Stimulated activated CD4-positive, alpha-beta T cell treated with anti-CD3 and anti-CD28 coated beads, Interleukin-15, amount 100 ng/mL, for 1 hour (primary cell): ENCODE results near the gene CDON.
"Not testable (repeated sequence)": the region's sequence is repeated elsewhere in the genome, so short reads cannot be mapped to it uniquely, and the experiment has no call there.

Experiments used
- DNase-seq, 2 donors: peaks; one replicate each; pipeline ENCODE4 v3.0.0-alpha.2; 2020; ENCODE audit warnings: low read depth in 1 of 2, low spot score in 1 of 2

CDON gene

DNA sequence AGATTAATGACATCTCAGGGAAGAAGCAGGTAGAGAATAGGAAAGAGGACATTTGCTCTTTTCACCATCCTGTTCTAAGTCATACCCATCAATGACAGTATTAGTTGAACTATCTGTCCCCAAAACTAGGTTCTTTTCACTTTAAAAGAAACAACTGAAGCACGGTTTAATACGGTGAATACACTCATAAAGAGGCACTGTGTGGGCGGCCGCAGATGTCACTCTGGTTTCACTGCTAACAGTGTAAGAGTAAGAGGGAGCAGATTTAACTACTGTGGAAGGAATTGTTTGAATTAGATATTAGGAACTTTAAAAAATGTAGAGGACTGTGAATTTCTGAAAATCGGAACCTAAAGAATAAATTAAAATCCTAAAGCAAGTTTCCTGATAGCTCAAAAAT, 67.4 kb downstream of the CDON start:
- peak in 1 of 2 donors; percentile 26 for DNase-seq

DNA sequence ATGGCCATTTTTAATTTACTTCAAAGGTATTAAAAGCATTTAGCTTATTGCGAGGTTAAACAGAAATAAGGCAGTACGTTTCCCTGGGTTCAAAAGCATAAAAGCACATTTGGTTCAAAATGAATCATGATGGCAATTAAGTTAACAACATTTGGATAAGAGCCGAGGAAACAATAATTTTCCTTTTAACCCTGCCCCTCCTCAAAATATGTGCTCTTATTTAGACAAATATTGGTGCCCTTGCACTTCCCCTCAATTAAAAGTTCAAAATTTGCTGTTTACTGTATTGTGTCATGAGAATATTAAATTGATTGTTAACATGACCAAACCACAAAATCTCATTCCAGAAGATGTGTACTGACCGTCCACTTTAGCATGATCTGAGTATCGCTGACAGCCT, 68.2 kb downstream of the CDON start:
- no peak for DNase-seq

DNA sequence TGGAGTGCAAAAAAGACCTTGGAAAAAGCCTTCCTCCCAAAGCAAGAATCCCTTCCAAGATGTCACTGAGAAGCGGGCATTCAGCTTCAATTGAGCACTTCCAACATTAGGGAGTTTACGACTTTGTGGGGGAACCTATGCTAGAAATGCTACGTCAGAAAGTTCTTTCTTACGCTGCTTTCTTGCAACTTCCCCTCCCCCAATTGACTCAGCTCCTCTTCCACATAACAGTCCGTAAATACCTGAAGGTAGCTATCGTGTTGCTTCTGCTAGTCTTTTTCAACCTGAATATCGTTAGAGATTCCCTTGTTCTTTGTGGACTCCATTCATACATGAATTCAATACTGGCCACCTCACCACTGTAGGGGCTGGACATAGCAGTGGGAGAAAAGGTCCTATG, 69.8 kb downstream of the CDON start:
- no peak for DNase-seq

DNA sequence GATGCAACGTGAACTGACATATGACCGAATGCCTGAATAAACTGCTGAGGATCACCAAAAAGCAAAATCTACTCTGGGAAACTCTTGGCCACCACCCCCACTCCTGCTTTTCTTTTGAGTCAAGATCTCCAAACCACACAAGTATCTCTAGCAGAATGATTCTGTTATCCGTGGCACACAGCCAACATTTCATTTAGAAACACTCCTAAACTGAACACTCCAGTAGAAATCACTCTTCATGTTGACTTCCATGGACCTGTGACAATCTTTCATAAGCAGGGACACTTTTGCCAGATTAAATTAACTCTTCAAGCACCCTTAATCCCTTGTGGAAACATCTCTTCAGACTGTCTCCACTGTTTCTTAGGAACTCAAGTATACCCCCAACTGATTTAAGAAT, 72.4 kb downstream of the CDON start:
- no peak for DNase-seq

DNA sequence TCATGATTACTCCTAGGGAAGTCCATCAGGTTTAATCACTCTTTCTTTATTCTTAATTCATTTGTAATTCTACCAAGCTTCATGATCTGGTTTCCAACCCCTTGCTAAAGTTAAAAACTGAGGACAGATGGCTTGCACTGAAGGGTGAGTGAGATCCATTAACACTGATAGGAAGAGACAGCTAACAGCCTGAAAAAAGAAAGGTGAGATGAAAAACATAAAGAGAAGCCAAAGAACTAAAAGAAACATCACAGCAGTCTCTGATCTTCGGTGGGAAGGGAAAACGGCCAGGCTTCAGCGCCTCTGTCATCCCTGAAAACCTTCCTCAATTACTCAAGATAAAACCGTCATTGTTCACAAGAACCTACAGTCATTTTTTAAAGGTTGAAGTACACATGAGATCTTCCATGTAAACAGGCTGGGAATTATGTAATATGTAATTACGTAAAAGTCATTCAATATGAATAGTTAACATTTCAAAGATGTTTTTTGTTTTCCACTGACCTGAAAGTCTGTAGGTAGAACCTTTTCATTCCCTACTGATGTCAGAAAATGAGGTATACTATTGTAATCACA, 75.5 kb downstream of the CDON start:
- DNase-seq = no peak

DNA sequence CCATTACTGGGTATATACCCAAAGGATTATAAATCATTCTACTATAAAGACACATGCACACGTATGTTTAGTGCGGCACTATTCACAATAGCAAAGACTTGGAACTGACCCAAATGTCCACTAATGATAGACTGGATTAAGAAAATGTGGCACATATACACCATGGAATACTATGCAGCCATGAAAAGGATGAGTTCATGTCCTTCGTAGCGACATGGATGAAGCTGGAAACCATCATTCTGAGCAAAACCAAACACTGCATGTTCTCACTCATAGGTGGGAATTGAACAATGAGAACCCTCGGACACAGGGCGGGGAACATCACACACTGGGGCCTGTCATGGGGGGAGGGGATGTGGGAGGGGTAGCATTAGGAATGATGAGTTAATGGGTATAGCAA, 76.7 kb downstream of the CDON start:
- DNase-seq = not testable (repeated sequence)

GRCh38 chr11:125982348-125982730, 80.3 kb downstream of the CDON start:
- DNase-seq = no peak

DNA sequence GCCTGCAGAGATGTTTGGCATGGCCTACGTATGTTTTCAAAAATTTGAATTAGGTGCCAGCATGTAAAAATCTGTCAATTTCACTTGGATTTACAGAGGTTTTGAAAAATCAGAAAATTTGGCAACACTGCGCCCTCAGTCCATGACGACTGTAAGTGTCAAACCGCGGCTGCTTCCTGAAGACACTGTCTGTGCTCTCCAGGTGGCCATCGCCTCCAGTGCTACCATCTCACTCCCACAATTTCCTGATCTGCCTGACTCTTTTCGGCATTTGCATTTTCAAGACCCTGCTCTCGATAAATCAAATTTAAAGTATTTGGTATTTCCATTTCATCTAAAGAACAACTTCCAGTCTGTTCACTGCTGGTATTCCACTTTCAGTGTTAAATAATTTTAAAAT, 82.2 kb downstream of the CDON start:
- DNase-seq = no peak

- no peak for DNase-seq
These were observed 83.2 kb downstream of the CDON start for GRCh38 chr11:125979511-125979910.

GRCh38 chr11:125978778-125979407, 83.8 kb downstream of the CDON start:
- DNase-seq = no peak

DNA sequence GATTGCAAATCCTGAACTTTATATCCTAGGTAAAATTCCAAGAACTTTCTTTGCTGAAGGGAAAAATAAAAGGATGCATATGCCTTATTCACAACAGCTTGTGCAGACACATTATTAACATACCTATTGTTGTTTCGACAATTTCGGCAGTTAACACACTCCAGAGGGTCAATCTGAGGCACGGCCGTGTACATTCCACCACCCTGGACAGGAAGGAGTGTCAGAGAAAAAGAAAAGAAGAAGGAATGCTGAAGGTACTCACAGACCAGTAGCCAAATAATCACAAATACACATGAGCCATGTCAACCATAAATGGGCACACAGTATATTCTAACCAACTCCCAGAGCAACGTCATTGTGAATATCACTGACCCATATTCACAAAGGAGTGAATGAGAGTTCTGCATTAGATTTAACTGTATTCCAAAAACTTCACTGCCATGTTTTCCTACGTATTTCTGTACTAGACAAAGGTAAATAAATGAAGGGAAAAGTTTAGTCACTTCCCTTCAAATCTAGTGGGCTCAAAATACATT, 84.4 kb downstream of the CDON start:
- no peak for DNase-seq

GRCh38 chr11:125977333-125977732, 85.3 kb downstream of the CDON start:
- DNase-seq = no peak

- DNase-seq = no peak
These were observed 86.5 kb downstream of the CDON start for GRCh38 chr11:125976156-125976555.

DNA sequence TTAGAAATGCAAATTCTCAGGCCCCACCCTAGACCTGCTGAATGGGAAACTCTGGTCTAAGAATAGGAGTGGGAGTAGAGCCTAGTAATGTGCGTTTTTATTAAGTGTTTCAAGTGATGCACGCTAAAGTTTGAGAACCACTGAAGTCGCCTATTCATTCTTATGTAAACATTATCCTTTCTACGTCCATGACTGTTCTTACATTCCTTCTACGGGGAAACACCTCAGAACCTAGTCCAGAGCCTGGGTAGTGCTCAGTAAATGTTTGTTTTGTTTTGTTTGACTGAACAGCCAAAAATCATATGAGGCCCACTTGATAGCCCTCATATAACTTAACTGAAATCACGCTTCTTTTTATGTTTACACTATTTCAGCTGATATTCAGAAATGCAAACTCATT, 87.0 kb downstream of the CDON start:
- no peak for DNase-seq

DNA sequence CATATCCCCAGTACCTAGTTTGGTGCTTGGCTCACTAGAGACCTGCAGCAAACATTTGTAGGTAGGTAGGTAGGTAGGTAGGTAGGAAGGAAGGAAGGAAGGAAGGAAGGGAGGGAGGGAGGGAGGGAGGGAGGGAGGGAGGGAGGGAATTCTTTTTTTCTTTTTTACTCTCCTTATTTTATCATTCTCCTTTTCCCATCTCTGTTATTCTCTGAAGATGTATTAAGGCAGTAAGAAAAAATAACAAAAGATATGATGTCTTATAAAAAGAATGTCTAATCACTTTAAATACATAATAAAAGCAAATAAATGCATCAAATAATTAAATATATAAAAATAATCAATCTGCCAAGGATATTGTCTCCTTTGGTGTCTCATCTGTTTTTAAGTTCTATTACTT, 88.4 kb downstream of the CDON start:
- no peak for DNase-seq

- no peak for DNase-seq
These were observed 91.0 kb downstream of the CDON start for GRCh38 chr11:125971618-125972017.

GRCh38 chr11:125968354-125968753, 94.3 kb downstream of the CDON start:
- no peak for DNase-seq

DNA sequence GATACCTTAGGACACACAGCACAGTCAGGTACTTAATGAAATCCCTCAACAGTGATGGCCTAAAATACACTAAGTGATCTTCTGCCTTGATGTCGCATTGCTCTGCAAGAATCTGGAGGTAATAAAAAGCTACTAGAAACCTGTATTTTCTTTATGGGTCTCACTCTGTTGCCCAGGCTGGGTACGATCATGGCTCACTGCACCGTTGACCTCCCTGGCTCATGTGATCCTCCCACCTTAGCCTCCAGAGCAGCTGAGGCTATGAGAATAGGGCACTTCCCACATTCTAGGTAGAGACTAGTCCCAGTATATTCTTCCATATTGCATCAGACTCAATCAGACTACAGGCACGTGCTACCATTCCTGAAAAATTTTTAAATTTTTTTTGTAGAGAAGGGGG, 95.2 kb downstream of the CDON start:
- DNase-seq = no peak

- DNase-seq = no peak
These were observed 101.9 kb downstream of the CDON start for GRCh38 chr11:125960771-125961170.

- no peak for DNase-seq
These were observed 102.7 kb downstream of the CDON start for GRCh38 chr11:125959931-125960330.

- DNase-seq = no peak
These were observed 103.2 kb downstream of the CDON start for GRCh38 chr11:125959511-125959910.

- DNase-seq = no peak
These were observed 103.7 kb downstream of the CDON start for GRCh38 chr11:125958872-125959400.
